Activated CD4-positive, alpha-beta T cell treated with anti-CD3 and anti-CD28 coated beads, Interleukin-2, amount 50 U/mL, for 24 hours (primary cell): ENCODE results near the gene SNX9.
"Not testable (repeated sequence)": the region's sequence is repeated elsewhere in the genome, so short reads cannot be mapped to it uniquely, and the experiment has no call there.

Experiments used
- DNase-seq, 2 donors: peaks; one replicate each; pipeline ENCODE4 v3.0.0-alpha.2; 2020; ENCODE audit warnings: low read depth in 1 of 2, low spot score in 1 of 2

The SNX9 gene

DNA sequence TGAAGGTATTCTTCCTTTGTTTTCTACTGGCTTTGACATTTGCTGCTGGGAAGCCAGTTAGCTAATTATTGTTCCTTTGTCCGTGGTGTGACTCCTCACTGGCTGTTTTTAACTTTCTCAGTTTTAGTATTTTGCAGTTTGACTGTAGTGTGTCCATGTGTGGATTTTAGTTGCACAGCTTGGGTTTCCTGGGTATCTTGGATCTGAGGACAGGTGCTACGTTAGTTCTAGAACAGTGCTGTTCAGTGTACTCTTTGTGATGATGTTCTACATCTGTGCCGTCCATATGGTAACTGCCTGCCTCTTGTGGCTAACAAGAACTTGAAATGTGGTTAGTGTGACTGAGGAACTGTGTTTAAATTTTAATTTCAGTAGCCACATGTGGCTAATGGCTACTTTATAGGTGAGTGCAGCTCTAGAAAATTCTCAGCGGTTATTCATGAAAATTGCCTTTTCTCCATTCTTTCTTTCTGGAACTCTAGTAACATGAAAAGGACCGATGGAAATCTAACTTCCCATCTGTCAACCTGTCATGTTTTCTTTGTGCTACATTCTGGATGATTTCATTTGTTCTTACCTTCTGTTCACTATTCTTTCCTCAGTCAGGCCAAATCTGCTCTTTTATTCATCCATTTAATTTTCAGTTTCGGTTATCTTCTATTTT, 7.4 kb downstream of the SNX9 start:
- no peak for DNase-seq

DNA sequence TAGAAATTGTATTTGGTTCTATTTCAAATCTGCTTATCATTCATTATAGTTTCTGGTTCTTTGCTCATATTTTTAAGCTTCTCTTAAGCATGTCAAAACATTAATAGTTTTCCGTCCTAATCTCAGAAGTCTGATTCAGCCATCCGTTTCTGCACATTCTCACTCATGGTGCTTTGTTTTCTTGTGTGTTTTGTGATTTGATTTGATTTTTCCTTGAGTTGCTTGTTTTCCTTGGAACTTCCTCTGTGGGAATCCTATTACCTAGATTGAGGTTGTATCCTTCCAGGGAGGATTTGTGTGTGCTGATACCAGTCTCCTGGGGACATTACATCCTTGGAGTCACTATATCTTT, 7.9 kb downstream of the SNX9 start:
- no peak for DNase-seq

DNA sequence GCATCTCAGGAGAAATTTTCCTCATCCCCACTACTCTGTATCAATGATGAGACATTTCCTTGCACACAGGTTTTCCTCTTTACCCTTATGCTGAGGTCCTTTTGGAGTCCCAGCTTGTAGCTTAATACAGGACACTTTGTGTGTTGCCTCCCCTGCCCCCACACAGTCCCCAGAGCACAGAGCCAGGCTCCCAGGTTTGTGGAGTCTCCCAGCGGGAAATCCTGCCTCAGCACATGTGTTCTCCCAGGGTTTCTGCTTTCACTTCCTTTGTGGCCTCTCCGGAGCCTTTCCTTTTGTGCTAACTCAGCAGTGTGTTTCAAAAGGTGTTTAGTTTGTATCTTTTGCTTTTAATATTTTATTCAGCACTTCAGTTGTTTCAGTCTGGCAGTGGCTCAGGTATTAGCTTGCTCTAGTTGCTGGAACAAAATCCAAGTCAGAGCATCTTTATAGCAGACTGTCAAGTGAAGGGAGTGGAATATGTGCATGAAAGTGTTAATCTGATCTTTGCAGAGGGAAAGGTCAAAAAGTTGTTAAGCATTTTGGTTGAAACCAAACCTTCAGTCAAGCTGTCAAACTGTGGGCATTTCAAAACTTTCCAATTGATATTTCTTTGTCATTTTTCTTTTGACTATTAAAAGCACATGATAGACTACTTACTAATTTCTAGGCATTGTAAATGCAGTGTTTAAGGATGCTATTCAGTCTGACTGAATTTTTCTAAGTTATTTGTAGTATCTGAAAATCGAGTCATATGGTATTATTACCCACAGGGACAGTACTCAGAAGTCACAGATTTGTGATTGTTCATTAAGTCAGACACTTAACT, 8.6 kb downstream of the SNX9 start:
- no peak for DNase-seq

DNA sequence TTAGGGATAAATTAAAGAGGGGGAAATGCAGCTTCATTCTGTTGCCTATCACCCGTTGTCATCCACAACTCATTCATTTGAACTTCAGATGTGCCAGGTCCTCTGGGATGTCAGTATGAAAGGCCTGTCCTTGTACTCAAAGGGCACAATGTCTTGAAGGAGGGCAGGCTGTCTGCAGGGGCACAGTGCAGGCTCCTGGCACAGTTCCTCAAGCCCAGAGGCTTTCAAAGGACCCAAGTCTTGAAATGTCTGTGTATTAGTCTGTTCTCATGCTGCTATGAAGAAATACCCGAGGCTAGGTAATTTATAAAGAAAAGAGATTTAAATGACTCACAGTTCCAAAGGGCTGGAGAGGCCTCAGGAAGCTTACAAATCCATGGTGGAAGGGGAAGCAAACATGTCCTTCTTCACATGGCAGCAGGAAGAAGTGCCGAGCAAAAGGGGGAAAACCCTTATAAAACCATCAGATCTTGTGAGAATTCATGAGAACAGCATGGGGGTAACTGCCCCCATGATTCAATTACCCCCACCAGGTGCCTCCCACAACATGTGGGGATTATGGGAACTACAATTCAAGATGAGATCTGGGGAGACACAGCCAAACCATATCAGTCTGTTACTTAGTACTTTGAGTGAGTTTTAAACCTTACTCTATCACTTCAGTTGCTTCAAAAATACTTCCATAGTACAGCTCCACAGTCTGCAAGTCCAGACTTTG, 9.4 kb downstream of the SNX9 start:
- no peak for DNase-seq

DNA sequence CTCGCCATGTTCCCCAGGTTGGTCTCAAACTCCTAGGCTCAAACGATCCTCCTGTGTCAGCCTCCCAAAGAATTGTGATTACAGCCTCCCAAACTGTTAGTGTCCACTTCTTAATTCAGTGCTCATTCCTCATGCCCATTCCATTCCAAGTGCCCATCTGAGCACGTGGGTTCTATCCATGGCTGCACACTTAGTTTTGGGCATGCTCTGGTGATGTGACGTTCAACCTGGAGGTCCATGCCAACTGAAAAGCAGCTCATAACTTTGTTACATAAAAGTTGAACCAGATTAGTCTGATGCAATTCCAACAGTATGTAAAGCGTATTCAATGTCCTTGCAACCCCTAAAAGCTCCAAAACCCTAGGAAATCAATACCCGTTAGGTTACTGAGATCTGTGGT, 11.5 kb downstream of the SNX9 start:
- no peak for DNase-seq

DNA sequence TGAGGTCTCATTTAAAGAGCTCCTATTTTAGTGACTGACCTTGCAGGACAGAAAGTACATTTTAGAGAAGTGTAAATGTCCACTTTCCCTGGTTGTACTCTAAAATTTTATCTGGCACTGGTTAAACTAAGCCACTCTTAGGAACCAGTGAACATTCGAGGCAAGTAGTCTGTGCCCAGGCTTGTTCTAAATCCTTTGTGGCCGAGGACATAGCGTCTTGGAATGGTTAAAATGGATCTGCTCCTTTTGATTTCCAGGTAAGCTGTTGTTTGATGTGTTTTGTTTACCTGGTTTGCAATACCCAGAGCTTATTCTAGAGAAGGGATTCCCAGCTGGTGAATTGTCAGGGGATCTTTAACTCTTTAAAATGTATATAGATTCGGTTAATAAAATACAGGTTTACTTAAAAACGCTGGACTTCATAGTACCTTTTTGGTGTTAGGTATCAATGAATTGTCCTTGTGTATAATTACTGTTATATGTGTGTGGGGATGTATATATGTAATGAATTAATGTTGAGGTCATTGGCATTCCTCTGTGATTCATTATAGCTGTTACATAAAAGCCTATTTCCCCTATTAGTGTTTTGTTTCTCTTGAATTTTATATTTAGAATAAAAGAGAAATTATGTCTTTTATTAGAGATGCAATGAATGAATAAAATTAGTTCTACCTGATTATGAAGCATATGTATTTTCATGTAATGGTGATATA, 15.8 kb downstream of the SNX9 start:
- no peak for DNase-seq

DNA sequence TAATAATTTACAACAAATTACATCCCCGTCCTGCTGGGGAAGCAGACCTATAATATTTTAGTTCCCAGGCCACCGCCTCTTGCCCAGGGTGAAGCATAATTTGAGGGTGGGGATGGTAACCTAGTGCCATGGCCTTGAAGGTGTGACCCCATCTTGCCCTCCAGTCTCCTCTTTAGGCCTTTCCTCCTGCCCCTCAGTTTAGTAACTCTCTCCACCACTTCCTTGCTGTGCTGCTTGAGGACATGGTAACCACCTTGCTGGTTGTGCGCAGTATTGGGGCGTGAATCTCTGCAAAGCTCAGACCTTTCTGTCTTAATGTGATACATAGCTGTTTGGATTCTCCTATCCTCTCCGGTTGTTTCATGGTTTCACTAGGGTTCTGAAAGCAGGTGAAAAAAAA, 16.6 kb downstream of the SNX9 start:
- no peak for DNase-seq

DNA sequence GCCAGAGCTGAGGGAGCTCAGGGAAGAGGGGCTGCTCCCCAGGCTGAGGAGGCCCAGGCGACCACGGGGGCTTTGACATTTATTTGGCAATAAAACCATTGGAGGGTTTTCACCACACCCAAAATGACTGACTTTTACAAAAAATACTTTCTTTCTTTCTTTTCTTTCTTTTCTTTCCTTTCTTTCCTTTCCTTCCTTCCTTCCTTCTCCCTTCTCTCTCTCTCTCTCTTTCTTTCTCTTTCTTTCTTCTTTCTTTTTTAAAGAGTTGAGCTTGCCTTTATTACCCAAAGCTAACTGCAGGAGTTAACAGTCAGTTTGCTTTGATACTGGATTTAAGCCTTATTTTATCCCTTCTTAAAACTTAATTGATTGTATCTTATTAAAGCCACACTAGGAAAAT, 17.2 kb downstream of the SNX9 start:
- no peak for DNase-seq

DNA sequence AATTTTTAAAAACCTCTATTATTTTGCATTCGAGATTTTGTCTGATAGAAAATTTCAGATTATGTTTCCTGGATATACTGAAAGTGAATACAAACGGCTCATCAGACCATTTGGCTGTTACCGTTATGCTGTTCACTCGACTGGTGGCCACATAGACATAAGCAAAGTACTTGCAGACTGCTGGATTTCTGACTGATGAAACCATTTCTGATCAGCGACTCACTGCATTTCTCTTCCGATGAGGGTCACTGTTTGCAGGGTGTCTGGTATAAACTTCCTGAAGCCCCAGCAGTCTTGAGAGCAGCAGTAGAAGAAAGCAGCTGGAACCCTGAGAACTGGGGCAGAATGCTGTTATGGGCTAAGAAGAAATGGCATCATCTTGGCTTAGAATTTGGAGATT, 17.7 kb downstream of the SNX9 start:
- no peak for DNase-seq

DNA sequence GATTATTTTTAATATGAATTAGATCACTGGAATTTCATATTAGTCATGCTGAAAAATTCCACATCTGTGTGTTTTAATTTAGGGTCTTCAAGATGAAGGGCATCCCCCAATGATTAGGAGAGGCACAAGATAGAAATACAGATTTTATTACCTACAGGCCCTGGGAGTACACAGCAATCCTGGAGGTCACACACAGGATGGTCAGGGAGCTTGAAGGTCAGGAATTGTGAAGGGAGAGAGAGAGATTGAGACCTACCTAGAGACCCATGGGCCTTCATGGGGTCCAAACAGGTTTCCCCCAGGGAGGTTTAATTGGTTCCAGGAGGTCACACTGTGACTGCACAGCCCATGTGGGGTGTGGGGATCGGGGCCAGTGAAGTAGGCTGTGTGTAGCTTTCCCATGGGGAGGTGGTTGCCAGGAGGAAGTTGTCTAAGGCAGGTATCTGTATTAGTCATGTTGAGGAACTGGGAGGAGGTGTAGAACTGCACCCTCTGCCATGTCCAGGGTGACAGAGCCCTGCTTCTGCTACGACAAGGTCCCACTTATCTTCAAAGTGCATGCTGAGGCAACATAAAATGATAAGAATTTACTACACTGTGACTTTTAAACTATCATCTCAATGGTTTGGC, 18.3 kb downstream of the SNX9 start:
- no peak for DNase-seq

DNA sequence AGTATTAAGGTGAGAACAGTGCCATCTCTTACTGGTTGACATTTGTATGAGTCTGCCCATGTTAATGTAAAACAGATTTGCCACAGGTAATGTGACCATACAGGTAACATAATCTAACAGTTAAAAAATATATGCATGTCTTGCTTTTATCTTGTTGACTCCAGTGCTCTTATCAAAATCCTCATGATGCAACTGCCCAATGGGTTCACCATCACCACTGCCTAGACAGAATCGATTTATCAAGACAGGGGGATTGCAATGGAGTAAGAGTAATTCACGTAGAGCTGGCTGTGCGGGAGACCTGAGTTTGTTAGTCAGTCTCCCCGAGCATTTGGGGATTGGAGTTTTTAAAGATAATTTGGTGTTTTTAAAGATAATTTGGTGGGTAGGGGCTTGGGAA, 19.2 kb downstream of the SNX9 start:
- DNase-seq, result no peak

DNA sequence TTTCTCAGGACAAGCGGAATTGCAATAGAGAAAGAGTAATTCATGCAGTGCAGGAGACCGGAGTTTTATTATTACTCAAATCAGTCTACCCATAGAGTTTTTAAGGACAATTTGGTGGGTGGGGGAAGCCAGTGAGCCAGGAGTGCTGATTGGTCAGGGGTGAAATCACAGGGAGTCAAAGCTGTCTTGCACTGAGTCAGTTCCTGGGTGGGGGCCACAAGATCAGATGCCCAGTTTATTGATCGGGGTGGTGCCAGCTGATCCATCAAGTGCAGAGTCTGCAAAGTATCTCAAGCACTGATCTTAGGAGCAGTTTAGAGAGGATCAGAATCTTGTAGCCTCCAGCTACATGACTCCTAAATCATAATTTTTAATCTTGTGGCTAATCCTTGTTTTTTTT, 21.1 kb downstream of the SNX9 start:
- not testable (repeated sequence) for DNase-seq

DNA sequence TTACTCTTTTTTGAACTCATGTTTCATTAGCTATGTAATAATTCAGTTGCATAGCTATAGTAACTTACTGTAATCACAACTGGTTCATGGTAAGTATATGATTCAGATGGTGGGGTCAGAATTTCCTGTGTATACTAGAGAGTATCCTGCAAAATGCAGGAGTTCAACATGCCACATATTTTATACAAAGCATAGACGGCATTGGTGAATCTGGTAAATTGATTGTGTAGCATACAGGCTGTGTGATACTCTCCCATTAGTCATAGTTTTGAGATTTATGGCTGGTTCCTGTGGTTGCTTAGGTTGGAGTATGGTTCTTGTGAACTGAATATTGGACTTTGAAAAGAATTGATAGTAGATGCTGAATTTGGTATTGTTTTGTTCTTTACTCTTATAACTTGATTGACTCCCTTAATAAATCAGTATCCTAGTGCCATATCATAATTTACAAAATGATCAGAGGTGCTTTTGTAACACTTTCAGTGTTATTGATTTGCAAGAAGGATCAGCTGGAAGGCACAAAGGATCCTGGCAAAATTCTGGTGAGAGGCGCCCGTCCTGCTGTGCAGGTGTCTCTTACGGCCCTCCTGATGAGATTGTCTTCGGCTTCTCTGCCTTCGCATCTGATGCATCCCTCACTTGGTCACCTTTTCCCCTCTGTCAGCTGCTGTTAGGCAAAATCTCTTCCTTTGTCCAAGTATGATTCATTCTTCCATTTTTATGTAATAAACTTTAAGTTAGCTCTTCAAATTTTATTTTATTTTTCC, 22.6 kb downstream of the SNX9 start:
- no peak for DNase-seq

DNA sequence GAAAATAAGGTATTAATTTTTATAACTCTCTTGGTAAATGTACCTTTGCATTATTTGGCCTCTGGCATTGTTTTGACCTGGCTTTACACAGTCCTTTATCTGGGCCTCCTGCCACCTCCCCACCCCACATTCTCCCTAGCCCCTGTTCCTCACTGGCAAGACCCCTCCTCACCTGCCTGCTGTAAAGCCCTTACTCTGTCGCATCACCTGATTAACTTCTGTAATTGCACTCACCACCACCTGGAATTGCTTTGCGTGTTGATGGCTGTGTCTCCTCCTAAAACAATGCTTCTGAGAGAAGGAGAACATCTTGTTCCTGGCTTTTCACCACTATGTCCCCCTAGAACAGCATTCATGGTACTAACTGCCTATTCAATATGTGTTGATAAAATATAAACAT, 24.8 kb downstream of the SNX9 start:
- DNase-seq, result no peak

DNA sequence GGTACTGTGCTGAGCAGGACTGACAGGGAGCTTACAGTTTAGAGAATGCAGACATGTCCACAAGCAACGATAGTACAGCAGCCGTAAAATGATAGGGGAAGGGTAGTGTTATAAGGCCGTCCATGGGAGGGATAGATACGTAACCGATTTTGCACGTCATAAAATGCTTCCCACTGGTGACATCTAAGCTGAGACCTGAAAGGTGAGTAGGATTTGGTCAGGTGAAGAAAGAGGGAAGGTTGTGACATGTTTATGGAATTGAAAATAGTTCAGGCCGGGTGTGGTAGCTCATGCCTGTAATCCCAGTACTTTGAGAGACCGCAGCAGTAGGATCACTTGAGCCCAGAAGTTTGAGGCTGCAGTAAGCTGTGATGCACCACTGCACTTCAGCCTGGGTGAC, 25.6 kb downstream of the SNX9 start:
- DNase-seq, result no peak

DNA sequence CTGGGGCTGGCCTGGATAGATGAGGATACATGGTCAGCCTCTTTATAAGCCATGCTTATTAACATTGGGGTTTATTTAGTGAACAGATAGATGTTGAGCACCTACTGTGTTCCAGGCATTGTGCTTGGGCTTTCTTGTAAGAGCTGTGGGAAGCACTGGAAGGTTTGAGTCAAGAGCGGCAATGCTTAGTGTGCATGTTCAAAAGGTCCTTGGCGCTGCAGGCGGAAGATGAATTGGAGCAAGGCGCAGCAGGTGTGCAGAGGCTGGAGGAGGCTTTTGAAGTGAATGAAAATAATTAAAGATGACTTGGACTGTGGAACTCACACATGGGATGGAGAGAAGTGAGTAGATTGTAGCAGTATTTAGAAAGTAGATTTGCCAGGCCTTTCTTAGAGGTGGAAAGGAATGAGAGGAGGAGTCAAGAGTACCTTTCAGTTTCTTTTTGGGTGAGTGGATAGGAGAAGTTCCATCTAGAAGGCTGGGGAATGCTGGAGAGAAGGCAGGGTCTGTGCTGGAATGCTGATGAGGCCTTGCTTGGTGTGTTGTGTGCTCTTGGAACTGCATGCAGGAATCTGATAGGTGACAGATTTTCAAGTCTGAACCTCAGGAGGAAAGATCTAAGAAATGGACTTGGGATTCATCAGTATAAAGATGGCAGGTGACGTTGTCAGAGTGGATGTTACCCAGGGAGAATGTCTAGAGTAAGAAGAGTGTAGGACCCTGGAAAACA, 26.4 kb downstream of the SNX9 start:
- no peak for DNase-seq

DNA sequence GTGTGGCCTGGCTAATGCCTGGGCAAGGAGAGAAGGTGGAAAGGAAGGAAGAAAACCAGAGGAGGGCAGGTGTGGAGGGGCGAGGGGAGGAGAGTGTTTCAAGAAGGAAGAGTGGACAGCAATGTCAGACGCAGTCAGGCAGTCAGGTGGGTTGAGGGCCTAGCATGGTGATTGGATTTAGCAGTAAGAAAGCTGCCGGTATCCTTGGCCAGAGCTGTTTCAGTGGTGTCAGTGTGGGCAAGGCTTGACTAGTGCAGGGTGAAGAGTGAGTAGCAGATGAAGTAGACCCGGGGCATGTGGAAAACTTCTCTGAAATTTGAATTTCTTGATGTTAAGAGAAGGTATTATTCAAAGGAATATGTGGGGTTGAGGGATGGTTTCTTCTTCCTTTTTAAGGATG, 27.0 kb downstream of the SNX9 start:
- DNase-seq, result no peak

DNA sequence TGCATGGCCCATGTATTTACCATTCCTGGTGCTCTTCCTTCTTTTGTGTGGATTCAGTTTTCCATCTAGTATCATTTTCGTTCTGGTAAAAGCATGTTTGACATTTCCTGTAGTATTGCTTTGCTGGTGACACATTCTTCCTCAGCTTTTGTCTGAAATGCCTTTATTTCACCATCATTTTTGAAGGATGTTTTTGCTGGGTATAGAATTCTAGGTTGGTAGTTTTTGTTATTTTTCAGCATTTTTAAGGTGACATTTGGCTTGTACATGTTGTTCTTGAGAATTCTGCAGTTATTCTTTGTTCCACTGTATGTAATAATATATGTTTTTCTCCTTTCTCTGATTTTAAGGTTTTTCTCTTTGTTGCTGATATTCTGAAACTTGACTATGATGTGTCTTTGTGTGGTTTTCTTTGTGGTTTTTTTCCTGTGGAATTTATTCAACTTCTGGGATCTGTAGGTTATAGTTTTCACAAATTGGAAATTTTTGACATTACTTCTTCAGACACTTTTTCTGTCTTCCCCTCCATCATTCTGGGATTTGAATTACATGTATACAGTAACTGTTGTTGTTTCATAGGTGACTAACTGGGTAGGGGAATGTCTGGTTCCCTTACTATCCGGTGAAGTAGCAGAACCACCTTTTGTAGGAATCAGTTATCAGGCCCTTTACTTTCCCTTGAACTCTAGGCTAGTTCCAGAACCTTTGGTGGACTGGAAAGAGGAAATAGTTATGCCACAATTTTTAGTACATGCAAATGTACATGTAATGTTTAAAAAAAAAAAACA, 30.2 kb downstream of the SNX9 start:
- no peak for DNase-seq

DNA sequence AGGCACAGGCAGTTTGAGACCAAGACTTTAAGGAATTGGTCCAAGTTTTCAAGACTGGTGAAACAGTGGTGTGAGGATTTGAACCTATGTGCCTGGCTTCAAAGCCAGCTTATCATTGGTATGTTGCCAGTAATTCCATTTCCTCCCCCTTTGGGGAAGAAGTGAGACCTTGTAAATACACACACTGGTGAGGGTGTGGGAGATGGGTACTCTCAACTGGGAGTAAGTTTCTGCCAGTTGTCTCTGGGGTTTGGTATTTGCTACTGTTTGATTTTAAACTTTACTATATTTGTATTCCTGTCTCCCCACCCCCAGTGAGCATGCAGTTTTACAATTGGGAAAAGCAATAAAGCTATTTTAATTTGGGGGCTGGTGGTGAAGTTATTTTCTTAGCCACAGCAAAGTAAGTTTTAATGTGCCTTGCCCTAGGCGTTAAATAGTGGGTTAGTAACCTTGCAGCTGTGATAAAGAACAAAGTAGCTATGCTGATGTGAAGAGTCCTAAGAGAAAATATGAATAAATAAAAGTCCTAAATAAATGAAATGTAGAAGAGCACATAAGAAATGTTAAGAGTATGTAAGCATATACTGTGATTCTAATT, 31.0 kb downstream of the SNX9 start:
- DNase-seq, result no peak
